IPS-15b (cell line): ENCODE measurements around the gene ANKS3.
"Not testable (repeated sequence)": the region's sequence is repeated elsewhere in the genome, so short reads cannot be mapped to it uniquely, and the experiment has no call there.

Source experiments
- H3K27me3 ChIP-seq: one replicate; pipeline ENCODE4 v1.6.1; 2013; ENCODE audit warnings: low read length; ENCODE audit not compliant: control insufficient read depth, insufficient read depth
- H3K36me3 ChIP-seq: one replicate; pipeline ENCODE4 v1.6.1; 2013; ENCODE audit warnings: low read length; ENCODE audit not compliant: control insufficient read depth, insufficient read depth
- H3K4me1 ChIP-seq: one replicate; pipeline ENCODE4 v1.6.1; 2013; ENCODE audit warnings: mild to moderate bottlenecking, low read length; ENCODE audit not compliant: control insufficient read depth, insufficient read depth
- H3K4me3 ChIP-seq: one replicate; pipeline ENCODE4 v1.5.1; 2013; ENCODE audit warnings: low read depth, low read length
- H3K9ac ChIP-seq: one replicate; pipeline ENCODE4 v1.6.1; 2013; ENCODE audit warnings: low read depth, mild to moderate bottlenecking, low read length
- H3K9me3 ChIP-seq: one replicate; pipeline ENCODE4 v1.6.1; 2013; ENCODE audit warnings: mild to moderate bottlenecking, low read length; ENCODE audit not compliant: control insufficient read depth, insufficient read depth

Gene ANKS3

GRCh38 chr16:4652561-4652960, 81.5 kb downstream of the ANKS3 start:
- Histone ChIP-seq H3K9ac (no peak overlapping the region), H3K4me3 (no peak overlapping the region), H3K27me3 (no peaks in the 10 kb centered on the region), H3K4me1 (no peaks in the 10 kb centered on the region), H3K36me3 (peaks cover 58% of the 10 kb centered on the region), H3K9me3 (no peaks in the 10 kb centered on the region)

GRCh38 chr16:4651827-4652226, 82.2 kb downstream of the ANKS3 start:
- Histone ChIP-seq H3K36me3 (peaks cover 52% of the 10 kb centered on the region), H3K4me1 (no peaks in the 10 kb centered on the region), H3K9ac (no peak overlapping the region), H3K4me3 (no peak overlapping the region), H3K27me3 (no peaks in the 10 kb centered on the region), H3K9me3 (no peaks in the 10 kb centered on the region)

- not testable (repeated sequence) for H3K4me1 ChIP-seq, H3K4me3 ChIP-seq, H3K9me3 ChIP-seq, H3K9ac ChIP-seq, H3K27me3 ChIP-seq
- peaks cover 43% of the 10 kb centered on the region for H3K36me3 ChIP-seq
These were observed 83.5 kb downstream of the ANKS3 start for GRCh38 chr16:4650443-4651074.

GRCh38 chr16:4649744-4650442, 84.2 kb downstream of the ANKS3 start:
- no peak overlapping the region for H3K4me3 ChIP-seq
- no peaks in the 10 kb centered on the region for H3K4me1 ChIP-seq
- H3K9ac ChIP-seq: no peak overlapping the region
- H3K27me3 ChIP-seq: no peaks in the 10 kb centered on the region
- H3K36me3 ChIP-seq: peaks cover 37% of the 10 kb centered on the region
- H3K9me3 ChIP-seq: no peaks in the 10 kb centered on the region

- H3K36me3 ChIP-seq: peaks cover 28% of the 10 kb centered on the region
- H3K9me3 ChIP-seq: no peaks in the 10 kb centered on the region
- no peak overlapping the region for H3K9ac ChIP-seq
- no peak overlapping the region for H3K4me3 ChIP-seq
- no peaks in the 10 kb centered on the region for H3K4me1 ChIP-seq
- no peaks in the 10 kb centered on the region for H3K27me3 ChIP-seq
These were observed 85.2 kb downstream of the ANKS3 start for GRCh38 chr16:4648917-4649316.

- H3K9ac ChIP-seq: no peak overlapping the region
- H3K27me3 ChIP-seq: no peaks in the 10 kb centered on the region
- no peaks in the 10 kb centered on the region for H3K4me1 ChIP-seq
- no peak overlapping the region for H3K4me3 ChIP-seq
- peaks cover 20% of the 10 kb centered on the region for H3K36me3 ChIP-seq
- H3K9me3 ChIP-seq: no peaks in the 10 kb centered on the region
These were observed 86.5 kb downstream of the ANKS3 start for GRCh38 chr16:4647644-4647980.

GRCh38 chr16:4646773-4647643, 87.1 kb downstream of the ANKS3 start:
- no peaks in the 10 kb centered on the region for H3K27me3 ChIP-seq
- no peak overlapping the region for H3K9ac ChIP-seq
- H3K9me3 ChIP-seq: no peaks in the 10 kb centered on the region
- peaks cover 14% of the 10 kb centered on the region for H3K36me3 ChIP-seq
- H3K4me1 ChIP-seq: no peaks in the 10 kb centered on the region
- no peak overlapping the region for H3K4me3 ChIP-seq
